ENCODE measurements around the gene BRICD5.

Gene BRICD5

GRCh38 chr16:2214719-2214968, 4.0 kb upstream of the BRICD5 start, which contains the start of gene PGP:
PGP (minus strand) TSS chr16:2214840; CDS start chr16:2214777, 63 bp downstream.
- 0% methylated on average over 14 to 32 of the region's 48 CpGs for WGBS, 2 experiments (ENCODE audit: insufficient coverage in 2 of 2)
- peak within 1 kb of the TSS; percentile 98 for H3K27ac ChIP-seq (ENCODE audit: low read depth, low read length, severe bottlenecking)
- H3K36me3 ChIP-seq (ENCODE audit: control insufficient read depth, insufficient read depth, low read length) = peaks cover 26% of the 10 kb centered on the region
- no peaks in the 10 kb centered on the region for H3K9me3 ChIP-seq (ENCODE audit: control insufficient read depth, low read length)
- peaks cover 13% of the 10 kb centered on the region for H3K4me1 ChIP-seq (ENCODE audit: control insufficient read depth, insufficient read depth, low read length, poor library complexity, severe bottlenecking)
- H3K4me3 ChIP-seq (ENCODE audit: extremely low read depth, insufficient read depth, low read length, poor library complexity, severe bottlenecking) = peak within 1 kb of the TSS; percentile 78

- Histone ChIP-seq H3K27ac (ENCODE audit: low read depth, low read length, severe bottlenecking) (peak overlapping the region; percentile 80), H3K36me3 (ENCODE audit: control insufficient read depth, insufficient read depth, low read length) (peaks cover 31% of the 10 kb centered on the region), H3K4me1 (ENCODE audit: control insufficient read depth, insufficient read depth, low read length, poor library complexity, severe bottlenecking) (peaks cover 17% of the 10 kb centered on the region), H3K4me3 (ENCODE audit: extremely low read depth, insufficient read depth, low read length, poor library complexity, severe bottlenecking) (peak overlapping the region; percentile 78), H3K9me3 (ENCODE audit: control insufficient read depth, low read length) (no peaks in the 10 kb centered on the region)
- WGBS, 2 experiments (ENCODE audit: insufficient coverage in 2 of 2) = 0 to 1% methylated on average over 76 to 92 of the region's 98 CpGs
Observed at GRCh38 chr16:2213817-2214718, 3.4 kb upstream of the BRICD5 start.

- H3K36me3 ChIP-seq (ENCODE audit: control insufficient read depth, insufficient read depth, low read length) = peaks cover 45% of the 10 kb centered on the region
- H3K4me1 ChIP-seq (ENCODE audit: control insufficient read depth, insufficient read depth, low read length, poor library complexity, severe bottlenecking) = peaks cover 18% of the 10 kb centered on the region
- H3K27ac ChIP-seq (ENCODE audit: low read depth, low read length, severe bottlenecking) = no peak overlapping the region
- H3K4me3 ChIP-seq (ENCODE audit: extremely low read depth, insufficient read depth, low read length, poor library complexity, severe bottlenecking) = peak overlapping the region; percentile 78
- H3K9me3 ChIP-seq (ENCODE audit: control insufficient read depth, low read length) = no peaks in the 10 kb centered on the region
- 84 to 88% methylated on average over 16 to 19 of the region's 19 CpGs for WGBS, 2 experiments (ENCODE audit: insufficient coverage in 2 of 2)
Observed at GRCh38 chr16:2212362-2213324, 2.0 kb upstream of the BRICD5 start.

GRCh38 chr16:2211923-2212347, 1.3 kb upstream of the BRICD5 start:
- H3K27ac ChIP-seq (ENCODE audit: low read depth, low read length, severe bottlenecking) = no peak overlapping the region
- H3K9me3 ChIP-seq (ENCODE audit: control insufficient read depth, low read length) = no peaks in the 10 kb centered on the region
- 79 to 85% methylated on average over 7 to 11 of the region's 11 CpGs for WGBS, 2 experiments (ENCODE audit: insufficient coverage in 2 of 2)
- no peak overlapping the region for H3K4me3 ChIP-seq (ENCODE audit: extremely low read depth, insufficient read depth, low read length, poor library complexity, severe bottlenecking)
- H3K36me3 ChIP-seq (ENCODE audit: control insufficient read depth, insufficient read depth, low read length) = peaks cover 51% of the 10 kb centered on the region
- H3K4me1 ChIP-seq (ENCODE audit: control insufficient read depth, insufficient read depth, low read length, poor library complexity, severe bottlenecking) = peaks cover 18% of the 10 kb centered on the region

GRCh38 chr16:2210009-2210332, 692 bp downstream of the BRICD5 start:
- H3K4me3 ChIP-seq (ENCODE audit: extremely low read depth, insufficient read depth, low read length, poor library complexity, severe bottlenecking) = no peak overlapping the region
- 93 to 96% methylated on average over 13 to 17 of the region's 17 CpGs for WGBS, 2 experiments (ENCODE audit: insufficient coverage in 2 of 2)
- H3K9me3 ChIP-seq (ENCODE audit: control insufficient read depth, low read length) = no peaks in the 10 kb centered on the region
- peaks cover 18% of the 10 kb centered on the region for H3K4me1 ChIP-seq (ENCODE audit: control insufficient read depth, insufficient read depth, low read length, poor library complexity, severe bottlenecking)
- no peak overlapping the region for H3K27ac ChIP-seq (ENCODE audit: low read depth, low read length, severe bottlenecking)
- peaks cover 55% of the 10 kb centered on the region for H3K36me3 ChIP-seq (ENCODE audit: control insufficient read depth, insufficient read depth, low read length)

GRCh38 chr16:2209258-2210008, 1.2 kb downstream of the BRICD5 start:
- no peak overlapping the region for H3K4me3 ChIP-seq (ENCODE audit: extremely low read depth, insufficient read depth, low read length, poor library complexity, severe bottlenecking)
- H3K4me1 ChIP-seq (ENCODE audit: control insufficient read depth, insufficient read depth, low read length, poor library complexity, severe bottlenecking) = peaks cover 21% of the 10 kb centered on the region
- H3K36me3 ChIP-seq (ENCODE audit: control insufficient read depth, insufficient read depth, low read length) = peaks cover 55% of the 10 kb centered on the region
- no peak overlapping the region for H3K27ac ChIP-seq (ENCODE audit: low read depth, low read length, severe bottlenecking)
- H3K9me3 ChIP-seq (ENCODE audit: control insufficient read depth, low read length) = no peaks in the 10 kb centered on the region
- WGBS, 2 experiments (ENCODE audit: insufficient coverage in 2 of 2) = 92 to 95% methylated on average over 23 to 24 of the region's 29 CpGs

- peaks cover 55% of the 10 kb centered on the region for H3K36me3 ChIP-seq (ENCODE audit: control insufficient read depth, insufficient read depth, low read length)
- 92 to 96% methylated on average over 5 to 8 of the region's 9 CpGs for WGBS, 2 experiments (ENCODE audit: insufficient coverage in 2 of 2)
Observed at GRCh38 chr16:2208772-2209171, 1.9 kb downstream of the BRICD5 start.

GRCh38 chr16:2208308-2208707, 2.4 kb downstream of the BRICD5 start:
- Histone ChIP-seq H3K36me3 (ENCODE audit: control insufficient read depth, insufficient read depth, low read length) (peaks cover 55% of the 10 kb centered on the region), H3K4me3 (ENCODE audit: extremely low read depth, insufficient read depth, low read length, poor library complexity, severe bottlenecking) (no peak overlapping the region), H3K27ac (ENCODE audit: low read depth, low read length, severe bottlenecking) (no peak overlapping the region), H3K9me3 (ENCODE audit: control insufficient read depth, low read length) (no peaks in the 10 kb centered on the region), H3K4me1 (ENCODE audit: control insufficient read depth, insufficient read depth, low read length, poor library complexity, severe bottlenecking) (peaks cover 19% of the 10 kb centered on the region)
- WGBS, 2 experiments (ENCODE audit: insufficient coverage in 2 of 2) = 92 to 98% methylated on average over 17 to 18 of the region's 23 CpGs

More at GRCh38 chr16:2208772-2209171, 1.9 kb downstream of the BRICD5 start:
- H3K9me3 ChIP-seq (ENCODE audit: control insufficient read depth, low read length) = no peaks in the 10 kb centered on the region
- H3K4me3 ChIP-seq (ENCODE audit: extremely low read depth, insufficient read depth, low read length, poor library complexity, severe bottlenecking) = no peak overlapping the region
- peaks cover 21% of the 10 kb centered on the region for H3K4me1 ChIP-seq (ENCODE audit: control insufficient read depth, insufficient read depth, low read length, poor library complexity, severe bottlenecking)
- H3K27ac ChIP-seq (ENCODE audit: low read depth, low read length, severe bottlenecking) = no peak overlapping the region

- Histone ChIP-seq H3K4me3 (ENCODE audit: extremely low read depth, insufficient read depth, low read length, poor library complexity, severe bottlenecking) (no peak overlapping the region), H3K36me3 (ENCODE audit: control insufficient read depth, insufficient read depth, low read length) (peaks cover 52% of the 10 kb centered on the region), H3K4me1 (ENCODE audit: control insufficient read depth, insufficient read depth, low read length, poor library complexity, severe bottlenecking) (peaks cover 15% of the 10 kb centered on the region), H3K27ac (ENCODE audit: low read depth, low read length, severe bottlenecking) (no peak overlapping the region), H3K9me3 (ENCODE audit: control insufficient read depth, low read length) (no peaks in the 10 kb centered on the region)
- WGBS, 2 experiments (ENCODE audit: insufficient coverage in 2 of 2) = 92 to 100% methylated on average over 4 to 9 of the region's 9 CpGs
Observed at GRCh38 chr16:2207872-2208271, 2.8 kb downstream of the BRICD5 start.

GRCh38 chr16:2206780-2207433, 3.8 kb downstream of the BRICD5 start:
- Histone ChIP-seq H3K27ac (ENCODE audit: low read depth, low read length, severe bottlenecking) (no peak overlapping the region), H3K4me3 (ENCODE audit: extremely low read depth, insufficient read depth, low read length, poor library complexity, severe bottlenecking) (no peak overlapping the region)

More at GRCh38 chr16:2206780-2207433, 3.8 kb downstream of the BRICD5 start:
- Histone ChIP-seq H3K36me3 (ENCODE audit: control insufficient read depth, insufficient read depth, low read length) (peaks cover 42% of the 10 kb centered on the region), H3K9me3 (ENCODE audit: control insufficient read depth, low read length) (no peaks in the 10 kb centered on the region), H3K4me1 (ENCODE audit: control insufficient read depth, insufficient read depth, low read length, poor library complexity, severe bottlenecking) (peaks cover 8% of the 10 kb centered on the region)
- 97 to 98% methylated on average over 20 to 23 of the region's 23 CpGs for WGBS, 2 experiments (ENCODE audit: insufficient coverage in 2 of 2)

Data from mesodermal cell (in vitro differentiated cells).